ENCODE measurements around the gene SPAG7. TPM values are rescaled to one million over a fixed set of nuclear protein-coding genes. Genes with fewer than 3 reads are reported as not detected.

The SPAG7 gene
- polyA plus RNA-seq, 1 of the 3 experiments (the other 2 are of a cell fraction) = 133 TPM

- WGBS (ENCODE audit: low lambda C conversion rate) = no CpG with 5 or more reads among the region's 93 CpGs
- Histone ChIP-seq H3K4me2 (peak within 1 kb of the TSS; percentile 99), H3K4me1 (ENCODE audit: control insufficient read depth in 1 of 2, insufficient read depth in 2 of 2, low read depth in 1 of 2, low read length in 1 of 2) (peaks cover 10 to 24% of the 10 kb centered on the region in 2 experiments; a peak in 3 of 4 replicates), H4K20me1 (ENCODE audit: insufficient read depth) (peaks cover 20% of the 10 kb centered on the region), H3K9me2 (no peaks in the 10 kb centered on the region), H3K9ac (peak within 1 kb of the TSS; percentile 84), H3K36me3 (replicated peaks in 1 of 2; ENCODE audit: control insufficient read depth in 1 of 2, insufficient read depth in 2 of 2, low read length in 1 of 2) (peaks cover 10 to 17% of the 10 kb centered on the region in 2 experiments), H3K27ac (ENCODE audit: low read depth in 2 of 2, low read length in 1 of 2) (peak within 1 kb of the TSS; percentile 66 to 85; a peak in 3 of 4 replicates), H2AFZ (ENCODE audit: low read depth) (peak within 1 kb of the TSS; percentile 78; the same call in 1 of the 2 replicates), H3K4me3 (ENCODE audit: low read depth in 2 of 2, low read length in 1 of 2) (peak within 1 kb of the TSS; percentile 93 to 99), H3F3A (replicated peaks; ENCODE audit: insufficient read depth) (peaks cover 4% of the 10 kb centered on the region), H3K27me3 (ENCODE audit: insufficient read depth) (no peaks in the 10 kb centered on the region), H3K9me3 (no peaks in the 10 kb centered on the region), H3K79me2 (ENCODE audit: insufficient read depth) (peaks cover 45% of the 10 kb centered on the region)
- peak; percentile 73; the same call in 1 of the 2 replicates for TF ChIP-seq POLR2AphosphoS5 (IDR thresholded peaks at IDR 0.05; ENCODE audit: low read depth, low read length)
- peak; percentile 79; the same call in 1 of the 2 replicates for TF ChIP-seq SIN3A (IDR thresholded peaks at IDR 0.05; ENCODE audit: borderline replicate concordance, low read depth, low read length)
- no peak for TF ChIP-seq JUND (IDR thresholded peaks at IDR 0.05)
- TF ChIP-seq ELF1 (IDR thresholded peaks at IDR 0.05) = no peak
- TF ChIP-seq YY1 (IDR thresholded peaks at IDR 0.05; ENCODE audit: low read depth) = no peak
- TF ChIP-seq TAF1 (IDR thresholded peaks at IDR 0.05; ENCODE audit: borderline replicate concordance, low read depth, low read length) = peak; percentile 70
- TF ChIP-seq EP300 (IDR thresholded peaks at IDR 0.05; ENCODE audit: borderline replicate concordance in 1 of 2, low read depth in 1 of 2, low read length in 1 of 2) = no peak
- peak; percentile 67 for TF ChIP-seq MAX (IDR thresholded peaks at IDR 0.05; ENCODE audit: low read depth)
- TF ChIP-seq, protein P1, sequence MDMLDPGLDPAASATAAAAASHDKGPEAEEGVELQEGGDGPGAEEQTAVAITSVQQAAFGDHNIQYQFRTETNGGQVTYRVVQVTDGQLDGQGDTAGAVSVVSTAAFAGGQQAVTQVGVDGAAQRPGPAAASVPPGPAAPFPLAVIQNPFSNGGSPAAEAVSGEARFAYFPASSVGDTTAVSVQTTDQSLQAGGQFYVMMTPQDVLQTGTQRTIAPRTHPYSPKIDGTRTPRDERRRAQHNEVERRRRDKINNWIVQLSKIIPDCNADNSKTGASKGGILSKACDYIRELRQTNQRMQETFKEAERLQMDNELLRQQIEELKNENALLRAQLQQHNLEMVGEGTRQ (IDR thresholded peaks at IDR 0.05; ENCODE audit: borderline replicate concordance, low read depth, low read length) = no peak
- ChIA-PET CTCF (interaction anchor here (0.7 to 8.1 kb wide), 7 partner anchors 9 to 65 kb away, joined by 3 to 54 read pairs (median 3); partner anchors contain the start of genes CAMTA2 and PFN1), POLR2A (interaction anchor here (0.6 to 2.2 kb wide), 6 partner anchors 8 to 293 kb away, joined by 3 to 13 read pairs (median 5); partner anchors contain the start of genes PELP1, PFN1 and SPAG7)
- DNase-seq = peak; percentile 99
Measured at GRCh38 chr17:4997302-4998026, 29.8 kb upstream of the SPAG7 start, which contains the start of the genes INCA1 and KIF1C. INCA1 (minus strand) TSS chr17:4997522; CDS start chr17:4994437, 3,085 bp downstream. KIF1C (plus strand) TSS chr17:4997950; CDS start chr17:5000247, 2,297 bp downstream.

DNA sequence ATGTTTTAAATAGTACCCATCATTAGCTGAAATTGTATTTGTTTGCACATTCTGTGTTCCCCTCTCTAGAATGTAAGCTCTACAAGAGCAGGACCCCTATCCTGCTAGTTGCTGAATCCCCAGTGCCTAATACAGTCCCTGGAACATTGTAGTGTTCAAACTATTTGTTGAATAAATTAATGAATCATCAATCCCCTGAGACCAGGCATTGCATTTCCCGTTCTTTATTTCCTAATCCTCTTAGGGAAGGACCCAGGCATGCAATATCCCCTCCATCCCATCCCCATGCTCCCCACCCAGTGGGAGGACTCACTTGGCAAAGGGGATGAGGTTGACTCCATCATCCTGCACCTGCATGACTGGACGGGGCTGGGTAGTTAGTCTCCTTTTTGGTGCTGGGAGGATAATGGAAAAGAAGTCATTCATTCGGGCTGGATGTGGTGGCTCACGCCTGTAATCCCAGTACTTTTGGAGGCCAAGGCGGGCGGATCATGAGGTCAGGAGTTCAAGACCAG is 26.5 kb upstream of the SPAG7 start:
- 88% methylated on average over 6 of the region's 6 CpGs for WGBS (ENCODE audit: low lambda C conversion rate)
- H2AFZ ChIP-seq (ENCODE audit: low read depth) = no peak overlapping the region
- ChIA-PET POLR2A (no interaction called here), CTCF (interaction anchor here (1.1 kb wide), 1 partner anchor 38 kb away, joined by 3 read pairs; no protein-coding TSS in a partner anchor)
- peaks cover under 1% of the 10 kb centered on the region; the same call in 1 of the 2 replicates for H4K20me1 ChIP-seq (ENCODE audit: insufficient read depth)
- no peaks in the 10 kb centered on the region for H3K36me3 ChIP-seq (replicated peaks in 1 of 2; ENCODE audit: control insufficient read depth in 1 of 2, insufficient read depth in 2 of 2, low read length in 1 of 2)
- H3K4me3 ChIP-seq (ENCODE audit: low read depth in 2 of 2, low read length in 1 of 2) = no peak overlapping the region
- no peaks in the 10 kb centered on the region for H3K9me2 ChIP-seq
- no peak for DNase-seq
- H3K27me3 ChIP-seq (ENCODE audit: insufficient read depth) = no peaks in the 10 kb centered on the region
- H3K9me3 ChIP-seq = no peaks in the 10 kb centered on the region
- no peak overlapping the region for H3K4me2 ChIP-seq
- no peak overlapping the region for H3K9ac ChIP-seq
- TF ChIP-seq FOXJ3 (CRISPR knock-in tag; IDR thresholded peaks at IDR 0.05) (no peak), RXRA (IDR thresholded peaks at IDR 0.05; ENCODE audit: borderline replicate concordance, low read depth) (no peak)
- peaks cover 5 to 13% of the 10 kb centered on the region in 2 experiments; a peak in 3 of 4 replicates for H3K4me1 ChIP-seq (ENCODE audit: control insufficient read depth in 1 of 2, insufficient read depth in 2 of 2, low read depth in 1 of 2, low read length in 1 of 2)
- H3K27ac ChIP-seq (ENCODE audit: low read depth in 2 of 2, low read length in 1 of 2) = no peak overlapping the region
- H3F3A ChIP-seq (replicated peaks; ENCODE audit: insufficient read depth) = peaks cover 13% of the 10 kb centered on the region
- H3K79me2 ChIP-seq (ENCODE audit: insufficient read depth) = peaks cover 13% of the 10 kb centered on the region

All from SK-N-SH (cell line).